ENCODE measurements around the gene CASP14. TPM values are rescaled to one million over a fixed set of nuclear protein-coding genes. Genes with fewer than 3 reads are reported as not detected.
"Not testable (repeated sequence)": the region's sequence is repeated elsewhere in the genome, so short reads cannot be mapped to it uniquely, and the experiment has no call there.

Gene CASP14
- total and polyA plus RNA-seq, 2 of the 8 experiments (the other 6 are each of a cell fraction or from before 2014, with no cell fraction given): not detected

GRCh38 chr19:15080002-15080401, 30.7 kb downstream of the CASP14 start:
- H3K4me2 ChIP-seq (ENCODE audit: insufficient read depth in 1 of 2, low read depth in 2 of 2, low read length in 2 of 2); H2BK12ac ChIP-seq (ENCODE audit: low read depth, low read length); H3K79me2 ChIP-seq (ENCODE audit: control insufficient read depth in 1 of 2, insufficient read depth in 2 of 2, low read length in 2 of 2); H3K36me3 ChIP-seq (ENCODE audit: control insufficient read depth in 2 of 4, insufficient read depth in 4 of 4, low read length in 3 of 4); H3K56ac ChIP-seq (replicated peaks; ENCODE audit: insufficient read length, low read depth, low read length); H3K18ac ChIP-seq (ENCODE audit: extremely low read depth, low read length); H4K8ac ChIP-seq (ENCODE audit: extremely low read depth, insufficient read depth, low read length); H3K4me1 ChIP-seq (replicated peaks in 1 of 4; ENCODE audit: control insufficient read depth in 3 of 4, insufficient read depth in 4 of 4, low read length in 3 of 4); H2BK20ac ChIP-seq (ENCODE audit: low read length); H2BK5ac ChIP-seq (ENCODE audit: low read depth, low read length); H3K4me3 ChIP-seq (ENCODE audit: extremely low read depth in 1 of 4, insufficient read depth in 2 of 4, low read depth in 3 of 4, low read length in 4 of 4); DNase-seq (ENCODE audit: low read depth in 1 of 2, low spot score in 2 of 2); H3K27me3 ChIP-seq (replicated peaks in 1 of 4; ENCODE audit: control insufficient read depth in 3 of 4, extremely low read depth in 1 of 4, insufficient read depth in 3 of 4, low read length in 3 of 4); H2BK15ac ChIP-seq (ENCODE audit: low read length); H4K91ac ChIP-seq (replicated peaks; ENCODE audit: insufficient read length, low read length); CTCF ChIA-PET (ENCODE audit: partially characterized antibody); H3K23me2 ChIP-seq (ENCODE audit: low read depth, low read length); H3K14ac ChIP-seq (ENCODE audit: insufficient read length); H2AFZ ChIP-seq (ENCODE audit: low read length); H3K23ac ChIP-seq (ENCODE audit: insufficient read length); H3K79me1 ChIP-seq (ENCODE audit: low read depth, low read length); H3K9ac ChIP-seq (replicated peaks in 1 of 4; ENCODE audit: extremely low read depth in 1 of 4, low read depth in 3 of 4, low read length in 3 of 4); H2AK5ac ChIP-seq (ENCODE audit: low read depth, low read length); H2BK120ac ChIP-seq (replicated peaks; ENCODE audit: low read depth, low read length); H3K9me3 ChIP-seq (ENCODE audit: insufficient read depth in 2 of 2, low read depth in 1 of 2, low read length in 1 of 2); H4K5ac ChIP-seq (ENCODE audit: insufficient read length, low read depth, low read length); H3K4ac ChIP-seq (replicated peaks; ENCODE audit: insufficient read length, low read depth, low read length); H3K27ac ChIP-seq (ENCODE audit: low read depth, low read length); FAIRE-seq; POLR2A ChIA-PET (ENCODE audit: partially characterized antibody); H4K20me1 ChIP-seq (replicated peaks in 1 of 2; ENCODE audit: control insufficient read depth in 1 of 2, insufficient read depth in 2 of 2, low read length in 2 of 2): not testable (repeated sequence)
- WGBS, 2 experiments (ENCODE audit: extremely low coverage in 1 of 2, insufficient coverage in 1 of 2, insufficient read length in 1 of 2, insufficient replicate concordance in 2 of 2, low coverage in 1 of 2, low lambda C conversion rate in 2 of 2, missing lambda C conversion rate in 1 of 2): 81% methylated on average over 4 of the region's 4 CpGs; no CpG with 5 or more reads in 1 of the 2 experiments
